Transverse colon (tissue), 4 donors: ENCODE results near the gene PARVA.

Experiments used
- EP300 ChIP-seq: sonication (generic); formaldehyde crosslinking; IDR thresholded peaks from one replicate; pipeline ENCODE4 v1.6.1; 2017; ENCODE audit warnings: antibody characterized with exemption, low read depth
- POLR2A ChIP-seq: fragments of 450-650 bp; IDR thresholded peaks from one replicate; pipeline ENCODE4 v1.6.1; 2016; ENCODE audit warnings: antibody characterized with exemption, mild to moderate bottlenecking, moderate library complexity
- POLR2AphosphoS5 ChIP-seq, 3 donors: sonication (generic); formaldehyde crosslinking; IDR thresholded peaks; one replicate each; pipeline ENCODE4 v1.6.1; 2016; ENCODE audit warnings: antibody characterized with exemption in 3 of 3
- TF ChIP-seq, protein P1 (sequence below), 5 experiments: fragments of 200-600 bp in 3 of 5; fragments of 450-650 bp in 2 of 5; sonication (generic) in 3 of 5; IDR thresholded peaks; 1 replicate in 2 of 5; 2 replicates in 3 of 5; pipeline ENCODE4 v1.5.1; 2016 to 2017; ENCODE audit warnings: antibody characterized with exemption in 5 of 5, inconsistent platforms in 3 of 5, mild to moderate bottlenecking in 2 of 5, moderate library complexity in 1 of 5

DNA sequence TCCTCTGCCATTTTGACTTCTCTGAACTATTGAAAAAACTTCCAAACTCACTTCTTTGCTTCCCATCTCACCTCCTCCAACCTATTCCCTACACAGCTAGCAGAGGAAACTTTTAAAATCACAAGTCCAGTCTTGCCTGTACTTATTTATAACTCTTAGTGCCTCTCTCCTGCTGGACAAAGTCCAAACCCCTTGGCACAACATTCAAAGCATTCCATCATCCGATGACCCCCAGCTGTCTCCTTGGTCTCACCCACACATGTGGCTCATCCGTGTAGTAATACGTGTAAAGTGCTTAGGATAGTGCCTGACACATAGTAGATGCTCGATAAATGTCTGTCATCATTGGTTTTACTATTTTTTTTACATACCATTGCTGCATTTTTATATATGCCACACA lies 101.4 kb downstream of the PARVA start:
- TF ChIP-seq POLR2A (no peak), POLR2AphosphoS5 (IDR thresholded peaks at IDR 0.05) (no peak), EP300 (no peak)
- TF ChIP-seq, protein P1, sequence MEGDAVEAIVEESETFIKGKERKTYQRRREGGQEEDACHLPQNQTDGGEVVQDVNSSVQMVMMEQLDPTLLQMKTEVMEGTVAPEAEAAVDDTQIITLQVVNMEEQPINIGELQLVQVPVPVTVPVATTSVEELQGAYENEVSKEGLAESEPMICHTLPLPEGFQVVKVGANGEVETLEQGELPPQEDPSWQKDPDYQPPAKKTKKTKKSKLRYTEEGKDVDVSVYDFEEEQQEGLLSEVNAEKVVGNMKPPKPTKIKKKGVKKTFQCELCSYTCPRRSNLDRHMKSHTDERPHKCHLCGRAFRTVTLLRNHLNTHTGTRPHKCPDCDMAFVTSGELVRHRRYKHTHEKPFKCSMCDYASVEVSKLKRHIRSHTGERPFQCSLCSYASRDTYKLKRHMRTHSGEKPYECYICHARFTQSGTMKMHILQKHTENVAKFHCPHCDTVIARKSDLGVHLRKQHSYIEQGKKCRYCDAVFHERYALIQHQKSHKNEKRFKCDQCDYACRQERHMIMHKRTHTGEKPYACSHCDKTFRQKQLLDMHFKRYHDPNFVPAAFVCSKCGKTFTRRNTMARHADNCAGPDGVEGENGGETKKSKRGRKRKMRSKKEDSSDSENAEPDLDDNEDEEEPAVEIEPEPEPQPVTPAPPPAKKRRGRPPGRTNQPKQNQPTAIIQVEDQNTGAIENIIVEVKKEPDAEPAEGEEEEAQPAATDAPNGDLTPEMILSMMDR (IDR thresholded peaks at IDR 0.05): no peak
